Measurements from ENCODE around the gene RTL10. TPM values are rescaled to one million over a fixed set of nuclear protein-coding genes. Genes with fewer than 3 reads are reported as not detected.

The RTL10 gene
- total and polyA plus RNA-seq, 2 of the 13 experiments (the other 11 are each of a cell fraction or from before 2014, with no cell fraction given) = 14.1 to 15.8 TPM

DNA sequence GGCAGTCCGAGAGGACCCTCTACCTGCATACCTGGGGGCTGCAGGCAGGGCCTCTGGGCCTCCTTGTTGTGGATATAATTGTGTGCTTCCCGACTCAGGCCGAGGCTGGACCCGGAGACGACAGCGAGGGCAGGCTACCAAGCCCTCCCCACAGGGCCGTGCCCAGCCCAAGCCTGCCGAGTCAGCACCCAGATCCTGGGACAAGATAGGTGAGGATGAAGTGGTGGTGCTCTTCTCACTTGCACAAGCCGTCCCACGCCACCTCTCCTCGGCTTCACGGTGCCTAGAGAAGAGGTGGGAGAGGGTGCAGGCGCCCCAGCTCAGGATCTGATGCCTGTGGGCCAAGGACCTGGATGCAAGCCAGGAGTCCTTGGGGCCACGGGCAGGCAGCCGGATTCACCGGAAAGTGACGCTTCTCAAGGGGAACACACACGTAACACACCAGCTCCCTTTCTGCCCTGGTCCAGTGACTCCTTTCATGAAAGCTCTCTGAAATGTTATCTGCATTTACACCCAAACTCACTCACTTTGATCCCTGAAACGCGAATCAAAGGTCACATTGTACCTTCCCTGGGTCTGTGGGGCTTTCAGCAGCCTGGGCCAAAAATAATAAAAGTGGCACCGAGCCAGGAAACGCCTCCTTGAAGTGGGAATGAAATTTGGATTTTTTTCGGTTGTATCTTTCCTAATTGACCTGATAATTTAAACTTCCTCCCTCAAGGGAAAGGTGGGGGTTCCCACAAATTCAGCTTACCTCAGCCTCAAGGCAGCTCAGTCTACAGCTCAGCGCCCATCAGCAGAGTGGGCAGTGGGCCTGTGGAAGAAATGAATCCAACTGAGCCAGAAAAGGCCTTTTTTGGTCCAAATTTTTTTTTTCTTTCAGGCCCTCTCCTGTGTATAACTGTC is 1.1 kb upstream of the RTL10 start (continued):
- TF ChIP-seq ZNF724P (CRISPR knock-in tag; IDR thresholded peaks at IDR 0.05; ENCODE audit: borderline replicate concordance) (no peak), ZNF383 (CRISPR knock-in tag; IDR thresholded peaks at IDR 0.05; ENCODE audit: borderline replicate concordance) (no peak), CREM (IDR thresholded peaks at IDR 0.05) (peak; percentile 62), CREM (CRISPR knock-in tag; IDR thresholded peaks at IDR 0.05) (no peak), ETV6 (CRISPR knock-in tag; conservative IDR thresholded peaks at IDR 0.05) (no peak), ZNF264 (CRISPR knock-in tag; IDR thresholded peaks at IDR 0.05) (no peak), ZNF253 (CRISPR knock-in tag; IDR thresholded peaks at IDR 0.05; ENCODE audit: borderline replicate concordance) (no peak), NR2F6 (IDR thresholded peaks at IDR 0.05) (peak; percentile 50; the same call in 1 of the 2 replicates), NR2F6 (CRISPR knock-in tag; IDR thresholded peaks at IDR 0.05) (peak; percentile 70; the same call in 1 of the 2 replicates), FIP1L1 (IDR thresholded peaks at IDR 0.05; ENCODE audit: borderline replicate concordance, insufficient read depth, low read depth, low read length) (0 out of 2 replicates have a peak, but pooled peaks have one; percentile 40), HNRNPLL (IDR thresholded peaks at IDR 0.05; ENCODE audit: low read depth, low read length, poor library complexity, severe bottlenecking) (no peak), ARID2 (CRISPR knock-in tag; IDR thresholded peaks at IDR 0.05; ENCODE audit: borderline replicate concordance) (peak; percentile 43; the same call in 1 of the 2 replicates), SMYD3 (CRISPR knock-in tag; IDR thresholded peaks at IDR 0.05) (peak; percentile 78; the same call in 1 of the 2 replicates), ONECUT2 (CRISPR knock-in tag; IDR thresholded peaks at IDR 0.05) (no peak)
- TF ChIP-seq, protein P1, sequence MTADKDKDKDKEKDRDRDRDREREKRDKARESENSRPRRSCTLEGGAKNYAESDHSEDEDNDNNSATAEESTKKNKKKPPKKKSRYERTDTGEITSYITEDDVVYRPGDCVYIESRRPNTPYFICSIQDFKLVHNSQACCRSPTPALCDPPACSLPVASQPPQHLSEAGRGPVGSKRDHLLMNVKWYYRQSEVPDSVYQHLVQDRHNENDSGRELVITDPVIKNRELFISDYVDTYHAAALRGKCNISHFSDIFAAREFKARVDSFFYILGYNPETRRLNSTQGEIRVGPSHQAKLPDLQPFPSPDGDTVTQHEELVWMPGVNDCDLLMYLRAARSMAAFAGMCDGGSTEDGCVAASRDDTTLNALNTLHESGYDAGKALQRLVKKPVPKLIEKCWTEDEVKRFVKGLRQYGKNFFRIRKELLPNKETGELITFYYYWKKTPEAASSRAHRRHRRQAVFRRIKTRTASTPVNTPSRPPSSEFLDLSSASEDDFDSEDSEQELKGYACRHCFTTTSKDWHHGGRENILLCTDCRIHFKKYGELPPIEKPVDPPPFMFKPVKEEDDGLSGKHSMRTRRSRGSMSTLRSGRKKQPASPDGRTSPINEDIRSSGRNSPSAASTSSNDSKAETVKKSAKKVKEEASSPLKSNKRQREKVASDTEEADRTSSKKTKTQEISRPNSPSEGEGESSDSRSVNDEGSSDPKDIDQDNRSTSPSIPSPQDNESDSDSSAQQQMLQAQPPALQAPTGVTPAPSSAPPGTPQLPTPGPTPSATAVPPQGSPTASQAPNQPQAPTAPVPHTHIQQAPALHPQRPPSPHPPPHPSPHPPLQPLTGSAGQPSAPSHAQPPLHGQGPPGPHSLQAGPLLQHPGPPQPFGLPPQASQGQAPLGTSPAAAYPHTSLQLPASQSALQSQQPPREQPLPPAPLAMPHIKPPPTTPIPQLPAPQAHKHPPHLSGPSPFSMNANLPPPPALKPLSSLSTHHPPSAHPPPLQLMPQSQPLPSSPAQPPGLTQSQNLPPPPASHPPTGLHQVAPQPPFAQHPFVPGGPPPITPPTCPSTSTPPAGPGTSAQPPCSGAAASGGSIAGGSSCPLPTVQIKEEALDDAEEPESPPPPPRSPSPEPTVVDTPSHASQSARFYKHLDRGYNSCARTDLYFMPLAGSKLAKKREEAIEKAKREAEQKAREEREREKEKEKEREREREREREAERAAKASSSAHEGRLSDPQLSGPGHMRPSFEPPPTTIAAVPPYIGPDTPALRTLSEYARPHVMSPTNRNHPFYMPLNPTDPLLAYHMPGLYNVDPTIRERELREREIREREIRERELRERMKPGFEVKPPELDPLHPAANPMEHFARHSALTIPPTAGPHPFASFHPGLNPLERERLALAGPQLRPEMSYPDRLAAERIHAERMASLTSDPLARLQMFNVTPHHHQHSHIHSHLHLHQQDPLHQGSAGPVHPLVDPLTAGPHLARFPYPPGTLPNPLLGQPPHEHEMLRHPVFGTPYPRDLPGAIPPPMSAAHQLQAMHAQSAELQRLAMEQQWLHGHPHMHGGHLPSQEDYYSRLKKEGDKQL (CRISPR knock-in tag; IDR thresholded peaks at IDR 0.05; ENCODE audit: low read depth) = no peak
- TF ChIP-seq, protein P2, sequence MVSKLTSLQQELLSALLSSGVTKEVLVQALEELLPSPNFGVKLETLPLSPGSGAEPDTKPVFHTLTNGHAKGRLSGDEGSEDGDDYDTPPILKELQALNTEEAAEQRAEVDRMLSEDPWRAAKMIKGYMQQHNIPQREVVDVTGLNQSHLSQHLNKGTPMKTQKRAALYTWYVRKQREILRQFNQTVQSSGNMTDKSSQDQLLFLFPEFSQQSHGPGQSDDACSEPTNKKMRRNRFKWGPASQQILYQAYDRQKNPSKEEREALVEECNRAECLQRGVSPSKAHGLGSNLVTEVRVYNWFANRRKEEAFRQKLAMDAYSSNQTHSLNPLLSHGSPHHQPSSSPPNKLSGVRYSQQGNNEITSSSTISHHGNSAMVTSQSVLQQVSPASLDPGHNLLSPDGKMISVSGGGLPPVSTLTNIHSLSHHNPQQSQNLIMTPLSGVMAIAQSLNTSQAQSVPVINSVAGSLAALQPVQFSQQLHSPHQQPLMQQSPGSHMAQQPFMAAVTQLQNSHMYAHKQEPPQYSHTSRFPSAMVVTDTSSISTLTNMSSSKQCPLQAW (CRISPR knock-in tag; IDR thresholded peaks at IDR 0.05) = no peak; the same call in 1 of the 2 replicates
- TF ChIP-seq, protein P3, sequence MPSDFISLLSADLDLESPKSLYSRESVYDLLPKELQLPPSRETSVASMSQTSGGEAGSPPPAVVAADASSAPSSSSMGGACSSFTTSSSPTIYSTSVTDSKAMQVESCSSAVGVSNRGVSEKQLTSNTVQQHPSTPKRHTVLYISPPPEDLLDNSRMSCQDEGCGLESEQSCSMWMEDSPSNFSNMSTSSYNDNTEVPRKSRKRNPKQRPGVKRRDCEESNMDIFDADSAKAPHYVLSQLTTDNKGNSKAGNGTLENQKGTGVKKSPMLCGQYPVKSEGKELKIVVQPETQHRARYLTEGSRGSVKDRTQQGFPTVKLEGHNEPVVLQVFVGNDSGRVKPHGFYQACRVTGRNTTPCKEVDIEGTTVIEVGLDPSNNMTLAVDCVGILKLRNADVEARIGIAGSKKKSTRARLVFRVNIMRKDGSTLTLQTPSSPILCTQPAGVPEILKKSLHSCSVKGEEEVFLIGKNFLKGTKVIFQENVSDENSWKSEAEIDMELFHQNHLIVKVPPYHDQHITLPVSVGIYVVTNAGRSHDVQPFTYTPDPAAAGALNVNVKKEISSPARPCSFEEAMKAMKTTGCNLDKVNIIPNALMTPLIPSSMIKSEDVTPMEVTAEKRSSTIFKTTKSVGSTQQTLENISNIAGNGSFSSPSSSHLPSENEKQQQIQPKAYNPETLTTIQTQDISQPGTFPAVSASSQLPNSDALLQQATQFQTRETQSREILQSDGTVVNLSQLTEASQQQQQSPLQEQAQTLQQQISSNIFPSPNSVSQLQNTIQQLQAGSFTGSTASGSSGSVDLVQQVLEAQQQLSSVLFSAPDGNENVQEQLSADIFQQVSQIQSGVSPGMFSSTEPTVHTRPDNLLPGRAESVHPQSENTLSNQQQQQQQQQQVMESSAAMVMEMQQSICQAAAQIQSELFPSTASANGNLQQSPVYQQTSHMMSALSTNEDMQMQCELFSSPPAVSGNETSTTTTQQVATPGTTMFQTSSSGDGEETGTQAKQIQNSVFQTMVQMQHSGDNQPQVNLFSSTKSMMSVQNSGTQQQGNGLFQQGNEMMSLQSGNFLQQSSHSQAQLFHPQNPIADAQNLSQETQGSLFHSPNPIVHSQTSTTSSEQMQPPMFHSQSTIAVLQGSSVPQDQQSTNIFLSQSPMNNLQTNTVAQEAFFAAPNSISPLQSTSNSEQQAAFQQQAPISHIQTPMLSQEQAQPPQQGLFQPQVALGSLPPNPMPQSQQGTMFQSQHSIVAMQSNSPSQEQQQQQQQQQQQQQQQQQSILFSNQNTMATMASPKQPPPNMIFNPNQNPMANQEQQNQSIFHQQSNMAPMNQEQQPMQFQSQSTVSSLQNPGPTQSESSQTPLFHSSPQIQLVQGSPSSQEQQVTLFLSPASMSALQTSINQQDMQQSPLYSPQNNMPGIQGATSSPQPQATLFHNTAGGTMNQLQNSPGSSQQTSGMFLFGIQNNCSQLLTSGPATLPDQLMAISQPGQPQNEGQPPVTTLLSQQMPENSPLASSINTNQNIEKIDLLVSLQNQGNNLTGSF (CRISPR knock-in tag; IDR thresholded peaks at IDR 0.05) = no peak

Measured in HepG2 (cell line).